ENCODE measurements around the gene PPP4R3A. TPM values are rescaled to one million over a fixed set of nuclear protein-coding genes. Genes with fewer than 3 reads are reported as not detected.
"Not testable (repeated sequence)": the region's sequence is repeated elsewhere in the genome, so short reads cannot be mapped to it uniquely, and the experiment has no call there.

PPP4R3A gene
- total RNA-seq, 1 donor from 2014 or later = 89.7 TPM

- TF ChIP-seq CTCF (IDR thresholded peaks at IDR 0.05; ENCODE audit: unreplicated experiment) = no peak
- DNase-seq (ENCODE audit: low spot score) = no peak
- Mint-ChIP-seq H3K4me3 (ENCODE audit: unreplicated experiment) (no peak overlapping the region), H3K36me3 (ENCODE audit: low read depth, unreplicated experiment) (peaks cover 11% of the 10 kb centered on the region), H3K9me3 (ENCODE audit: unreplicated experiment) (no peaks in the 10 kb centered on the region), H3K27ac (ENCODE audit: unreplicated experiment) (no peak overlapping the region), H3K27me3 (ENCODE audit: unreplicated experiment) (peaks cover 2% of the 10 kb centered on the region), H3K4me1 (ENCODE audit: unreplicated experiment) (peaks cover 16% of the 10 kb centered on the region)
Measured at GRCh38 chr14:91453744-91454143, 56.4 kb downstream of the PPP4R3A start.

GRCh38 chr14:91444335-91445020 is 65.6 kb downstream of the PPP4R3A start:
- Mint-ChIP-seq H3K27me3 (ENCODE audit: unreplicated experiment) (peaks cover 5% of the 10 kb centered on the region), H3K27ac (ENCODE audit: unreplicated experiment) (no peak overlapping the region), H3K9me3 (ENCODE audit: unreplicated experiment) (no peaks in the 10 kb centered on the region), H3K4me3 (ENCODE audit: unreplicated experiment) (no peak overlapping the region), H3K4me1 (ENCODE audit: unreplicated experiment) (no peaks in the 10 kb centered on the region), H3K36me3 (ENCODE audit: low read depth, unreplicated experiment) (peaks cover 7% of the 10 kb centered on the region)
- no peak for DNase-seq (ENCODE audit: low spot score)
- TF ChIP-seq CTCF (IDR thresholded peaks at IDR 0.05; ENCODE audit: unreplicated experiment) = no peak

GRCh38 chr14:91439345-91439744 is 70.8 kb downstream of the PPP4R3A start:
- H3K36me3 Mint-ChIP-seq (ENCODE audit: low read depth, unreplicated experiment) = peaks cover 20% of the 10 kb centered on the region
- no peak for DNase-seq (ENCODE audit: low spot score)
- H3K27ac Mint-ChIP-seq (ENCODE audit: unreplicated experiment) = no peak overlapping the region
- peaks cover 5% of the 10 kb centered on the region for H3K9me3 Mint-ChIP-seq (ENCODE audit: unreplicated experiment)
- peaks cover 4% of the 10 kb centered on the region for H3K27me3 Mint-ChIP-seq (ENCODE audit: unreplicated experiment)
- H3K4me1 Mint-ChIP-seq (ENCODE audit: unreplicated experiment) = no peaks in the 10 kb centered on the region
- TF ChIP-seq CTCF (IDR thresholded peaks at IDR 0.05; ENCODE audit: unreplicated experiment) = no peak
- no peak overlapping the region for H3K4me3 Mint-ChIP-seq (ENCODE audit: unreplicated experiment)

- no peak for TF ChIP-seq CTCF (IDR thresholded peaks at IDR 0.05; ENCODE audit: unreplicated experiment)
- Mint-ChIP-seq H3K27ac (ENCODE audit: unreplicated experiment) (no peak overlapping the region), H3K4me3 (ENCODE audit: unreplicated experiment) (peak overlapping the region; percentile 57)
Measured at GRCh38 chr14:91438845-91439244, 71.3 kb downstream of the PPP4R3A start.

GRCh38 chr14:91436266-91436665 is 73.8 kb downstream of the PPP4R3A start:
- not testable (repeated sequence) for H3K4me3 Mint-ChIP-seq (ENCODE audit: unreplicated experiment)
- H3K36me3 Mint-ChIP-seq (ENCODE audit: low read depth, unreplicated experiment) = peaks cover 20% of the 10 kb centered on the region

More at GRCh38 chr14:91438845-91439244, 71.3 kb downstream of the PPP4R3A start:
- no peak for DNase-seq (ENCODE audit: low spot score)
- no peaks in the 10 kb centered on the region for H3K4me1 Mint-ChIP-seq (ENCODE audit: unreplicated experiment)
- peaks cover 4% of the 10 kb centered on the region for H3K27me3 Mint-ChIP-seq (ENCODE audit: unreplicated experiment)
- H3K9me3 Mint-ChIP-seq (ENCODE audit: unreplicated experiment) = peaks cover 5% of the 10 kb centered on the region
- peaks cover 20% of the 10 kb centered on the region for H3K36me3 Mint-ChIP-seq (ENCODE audit: low read depth, unreplicated experiment)

More at GRCh38 chr14:91436266-91436665, 73.8 kb downstream of the PPP4R3A start:
- not testable (repeated sequence) for H3K27me3 Mint-ChIP-seq (ENCODE audit: unreplicated experiment); H3K27ac Mint-ChIP-seq (ENCODE audit: unreplicated experiment); DNase-seq (ENCODE audit: low spot score); H3K9me3 Mint-ChIP-seq (ENCODE audit: unreplicated experiment); H3K4me1 Mint-ChIP-seq (ENCODE audit: unreplicated experiment)
